HEK293T (cell line): ENCODE measurements around the gene TDRD9.

Experiments used
- CTCF ChIA-PET: fragments of 350-600 bp; formaldehyde crosslinking; extraction: SDS; loops from one replicate; lab custom pipeline; 2021; ENCODE audit warnings: antibody characterized with exemption, inconsistent platforms; lab: Yijun Ruan, JAX
- POLR2A ChIA-PET: fragments of 350-600 bp; formaldehyde crosslinking; extraction: SDS; loops from one replicate; lab custom pipeline; 2020; ENCODE audit warnings: antibody characterized with exemption, inconsistent platforms; lab: Yijun Ruan, JAX
- DNase-seq: peaks from one replicate; pipeline ENCODE4 v3.0.0; 2012; ENCODE audit warnings: mixed read lengths; ENCODE audit errors: extremely low spot score
- ARNT ChIP-seq: fragments of 450-650 bp; IDR thresholded peaks from 2 replicates; pipeline ENCODE4 v1.6.1; 2017; ENCODE audit warnings: mild to moderate bottlenecking
- BHLHE40 ChIP-seq: fragments of 450-650 bp; IDR thresholded peaks from 2 replicates; pipeline ENCODE4 v1.6.1; 2016; ENCODE audit warnings: mild to moderate bottlenecking, moderate library complexity, borderline replicate concordance
- CTBP1 ChIP-seq: fragments of 450-650 bp; IDR thresholded peaks from 2 replicates; pipeline ENCODE4 v1.6.1; 2016; ENCODE audit warnings: borderline replicate concordance
- ELF4 ChIP-seq: fragments of 450-650 bp; IDR thresholded peaks from 2 replicates; pipeline ENCODE4 v1.6.1; 2017; ENCODE audit warnings: antibody characterized with exemption
- FOXA1 ChIP-seq: fragments of 450-650 bp; IDR thresholded peaks from 2 replicates; pipeline ENCODE4 v1.6.1; 2016; ENCODE audit warnings: mild to moderate bottlenecking
- FOXK2 ChIP-seq: fragments of 450-650 bp; IDR thresholded peaks from 2 replicates; pipeline ENCODE4 v1.6.1; 2016; ENCODE audit warnings: mild to moderate bottlenecking
- FOXM1 ChIP-seq: fragments of 450-650 bp; IDR thresholded peaks from 2 replicates; pipeline ENCODE4 v1.6.1; 2017; ENCODE audit warnings: mild to moderate bottlenecking, borderline replicate concordance
- HDGF ChIP-seq: fragments of 450-650 bp; IDR thresholded peaks from 2 replicates; pipeline ENCODE4 v1.6.1; 2017; ENCODE audit warnings: antibody characterized with exemption, borderline replicate concordance
- L3MBTL2 ChIP-seq: fragments of 450-650 bp; conservative IDR thresholded peaks from 2 replicates; pipeline ENCODE4 v1.6.1; 2016; ENCODE audit warnings: mild to moderate bottlenecking
- LEF1 ChIP-seq: fragments of 450-650 bp; IDR thresholded peaks from 2 replicates; pipeline ENCODE4 v1.6.1; 2017; ENCODE audit warnings: mild to moderate bottlenecking, borderline replicate concordance
- NFRKB ChIP-seq: fragments of 450-650 bp; IDR thresholded peaks from 2 replicates; pipeline ENCODE4 v1.6.1; 2016; ENCODE audit warnings: mild to moderate bottlenecking, moderate library complexity
- SP1 ChIP-seq: fragments of 450-650 bp; IDR thresholded peaks from 2 replicates; pipeline ENCODE4 v1.6.1; 2017
- SUZ12 ChIP-seq: fragments of 450-650 bp; IDR thresholded peaks from 2 replicates; pipeline ENCODE4 v1.6.1; 2016; ENCODE audit warnings: mild to moderate bottlenecking
- TARDBP ChIP-seq: fragments of 450-650 bp; IDR thresholded peaks from 2 replicates; pipeline ENCODE4 v1.6.1; 2016
- ZNF384 ChIP-seq: fragments of 450-650 bp; IDR thresholded peaks from 2 replicates; pipeline ENCODE4 v1.6.1; 2016
- TF ChIP-seq, protein P1 (sequence below): fragments of 450-650 bp; IDR thresholded peaks from 2 replicates; pipeline ENCODE4 v1.6.1; 2016

Gene TDRD9

DNA sequence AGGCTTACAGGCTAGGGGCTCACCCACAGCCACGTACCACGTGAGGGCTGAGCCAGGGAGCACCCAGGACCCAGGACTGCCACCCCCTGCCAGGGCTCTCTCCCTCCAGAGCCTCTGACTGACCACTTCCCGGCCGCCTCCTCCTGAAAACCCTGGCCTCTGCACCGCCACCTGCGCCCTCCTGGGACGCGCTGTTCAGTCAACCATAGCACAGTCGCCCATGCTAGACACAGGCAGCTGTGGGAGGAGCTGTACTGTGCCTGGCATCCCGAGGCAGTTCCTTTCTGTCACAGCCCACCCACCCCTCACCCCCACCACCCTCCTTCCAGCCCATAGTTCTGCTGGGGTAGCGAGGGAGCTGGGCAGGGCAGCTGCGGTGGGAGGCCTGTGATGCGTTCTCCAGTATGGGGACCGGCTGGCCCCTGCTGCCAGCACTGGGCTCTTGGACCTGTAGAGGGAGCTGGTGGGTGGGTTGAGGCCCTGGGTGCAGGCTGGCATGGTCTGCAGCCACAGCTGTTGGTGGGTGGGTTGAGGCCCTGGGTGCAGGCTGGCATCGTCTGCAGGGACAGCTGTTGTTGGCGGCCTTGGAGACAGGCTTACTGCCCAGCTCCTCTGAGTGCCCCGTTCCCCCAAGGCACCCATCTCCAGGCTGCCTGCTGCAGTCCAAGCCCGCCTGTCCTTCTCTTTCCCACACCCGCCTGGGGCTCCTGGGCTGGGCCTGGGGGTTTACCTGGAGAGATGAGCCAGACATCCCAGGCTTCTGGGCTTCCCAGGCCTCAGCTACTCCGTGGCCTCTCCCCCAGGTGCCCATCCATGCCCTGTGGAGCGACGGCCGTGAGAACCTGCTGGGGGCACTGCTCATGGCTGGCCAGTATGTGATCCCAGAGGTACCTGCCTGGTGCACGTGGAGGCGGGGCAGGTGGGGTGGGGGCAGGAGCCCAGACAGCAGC is 168.8 kb downstream of the TDRD9 start:
- CTCF ChIA-PET = interaction anchor here (0.7 kb wide), 1 partner anchor 19 kb away, joined by 3 read pairs; no protein-coding TSS in a partner anchor
- POLR2A ChIA-PET = no interaction called here
- TF ChIP-seq FOXK2 (no peak), L3MBTL2 (no peak), CTBP1 (no peak), SP1 (no peak), TARDBP (no peak), FOXM1 (no peak), FOXA1 (no peak), HDGF (no peak)
- TF ChIP-seq, protein P1, sequence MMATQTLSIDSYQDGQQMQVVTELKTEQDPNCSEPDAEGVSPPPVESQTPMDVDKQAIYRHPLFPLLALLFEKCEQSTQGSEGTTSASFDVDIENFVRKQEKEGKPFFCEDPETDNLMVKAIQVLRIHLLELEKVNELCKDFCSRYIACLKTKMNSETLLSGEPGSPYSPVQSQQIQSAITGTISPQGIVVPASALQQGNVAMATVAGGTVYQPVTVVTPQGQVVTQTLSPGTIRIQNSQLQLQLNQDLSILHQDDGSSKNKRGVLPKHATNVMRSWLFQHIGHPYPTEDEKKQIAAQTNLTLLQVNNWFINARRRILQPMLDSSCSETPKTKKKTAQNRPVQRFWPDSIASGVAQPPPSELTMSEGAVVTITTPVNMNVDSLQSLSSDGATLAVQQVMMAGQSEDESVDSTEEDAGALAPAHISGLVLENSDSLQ = no peak
- no peak for DNase-seq

- no peak for TF ChIP-seq FOXM1
- no peak for TF ChIP-seq FOXK2
- no peak for TF ChIP-seq FOXA1
- TF ChIP-seq ARNT = no peak
- TF ChIP-seq L3MBTL2 = no peak
- TF ChIP-seq SP1 = no peak
- TF ChIP-seq NFRKB = no peak
- no peak for TF ChIP-seq SUZ12
- no peak for TF ChIP-seq CTBP1
- TF ChIP-seq, protein P1 = no peak
- no peak for TF ChIP-seq ZNF384
- no peak for TF ChIP-seq ELF4
- TF ChIP-seq BHLHE40 = no peak
- TF ChIP-seq TARDBP = no peak
- no peak for TF ChIP-seq LEF1
- no peak for TF ChIP-seq HDGF
- ChIA-PET POLR2A (interaction anchor here (0.6 kb wide), 1 partner anchor 380 kb away, joined by 3 read pairs; no protein-coding TSS in a partner anchor), CTCF (no interaction called here)
- no peak for DNase-seq
Observed at GRCh38 chr14:104098272-104099095, 170.2 kb downstream of the TDRD9 start.

DNA sequence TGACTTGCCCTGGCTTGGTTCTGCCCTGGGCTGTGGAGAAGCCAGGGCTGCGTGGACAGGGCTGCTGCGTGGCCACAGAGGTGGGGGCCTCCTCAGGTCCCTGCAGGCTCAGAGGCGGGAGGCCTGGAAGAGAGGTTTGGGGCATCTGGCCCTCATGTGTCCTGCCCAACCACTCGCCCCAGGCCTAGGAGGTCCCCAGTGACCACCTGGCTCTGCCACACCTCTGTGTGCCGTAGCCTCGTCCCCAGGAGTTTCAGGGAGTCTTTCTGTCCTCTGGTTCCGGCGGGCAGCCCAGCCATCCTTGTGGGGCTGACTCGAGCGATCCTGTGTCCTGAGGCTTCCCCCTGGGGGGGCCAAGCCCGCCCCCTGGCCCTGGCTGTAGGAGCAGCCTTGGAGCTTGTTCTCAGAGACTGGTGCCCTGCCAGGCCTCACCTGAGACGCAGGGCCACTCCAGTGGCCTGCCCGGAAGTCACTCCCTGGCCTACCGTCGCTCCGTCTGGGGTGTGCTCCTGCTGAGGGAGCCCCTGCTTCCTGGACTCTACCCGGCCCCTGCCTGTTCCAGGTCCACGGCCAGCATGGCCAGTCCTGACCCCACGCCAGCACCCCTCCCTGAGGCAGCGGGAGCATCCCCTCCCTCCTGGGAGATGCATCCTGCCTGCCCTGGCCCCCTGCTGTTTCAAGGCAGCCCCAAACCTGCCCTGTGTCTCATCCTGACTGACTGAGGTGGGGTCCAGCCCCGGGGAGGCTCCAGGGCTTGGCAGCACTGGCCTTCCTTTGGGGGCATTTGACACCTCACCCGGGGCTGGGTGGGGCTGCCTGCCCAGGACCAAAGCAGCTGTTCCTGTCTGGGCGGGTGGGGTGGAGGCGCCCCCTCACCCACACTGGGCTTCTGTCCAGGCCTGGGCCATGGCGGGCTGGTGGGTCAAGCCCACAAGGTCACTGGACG is 171.1 kb downstream of the TDRD9 start:
- ChIA-PET POLR2A (interaction anchor here (0.6 kb wide), 1 partner anchor 380 kb away, joined by 3 read pairs; no protein-coding TSS in a partner anchor), CTCF (no interaction called here)
- TF ChIP-seq TARDBP = no peak
- no peak for TF ChIP-seq ZNF384
- DNase-seq = no peak

- POLR2A ChIA-PET = no interaction called here
Observed at GRCh38 chr14:104100171-104101085, 172.2 kb downstream of the TDRD9 start.

DNA sequence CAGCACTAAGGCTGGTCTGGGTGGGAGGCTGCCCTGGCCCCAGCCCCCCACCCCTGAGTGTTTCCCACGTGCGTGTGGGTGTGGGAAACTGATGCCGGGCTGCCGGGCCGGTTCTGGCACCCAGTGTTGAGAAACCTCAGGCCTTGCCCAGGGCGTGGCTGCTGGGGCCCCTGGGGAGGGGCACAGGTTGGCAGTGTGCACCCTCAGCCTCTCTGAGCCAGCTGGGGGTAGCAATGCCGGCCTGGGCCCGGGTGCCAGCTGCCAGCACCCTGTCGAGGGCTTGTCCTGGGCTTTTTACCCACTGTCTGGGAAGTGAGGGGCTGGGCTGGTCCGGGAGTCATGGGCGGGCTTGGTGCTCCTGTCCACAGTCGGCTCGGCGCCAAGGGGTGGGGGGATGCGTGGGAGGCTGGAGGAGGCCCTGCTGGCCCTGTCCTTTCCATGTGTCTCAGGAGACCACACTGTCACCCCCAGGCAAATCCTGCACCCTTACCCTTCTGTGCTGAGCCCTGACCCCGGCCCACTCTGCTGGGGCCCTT is 172.9 kb downstream of the TDRD9 start:
- TF ChIP-seq FOXM1 (no peak), BHLHE40 (no peak)
- ChIA-PET CTCF (no interaction called here), POLR2A (no interaction called here)
- no peak for DNase-seq

More at GRCh38 chr14:104100171-104101085, 172.2 kb downstream of the TDRD9 start:
- no peak for TF ChIP-seq ELF4
- TF ChIP-seq HDGF = no peak
- no peak for TF ChIP-seq CTBP1
- TF ChIP-seq L3MBTL2 = no peak
- no peak for TF ChIP-seq LEF1
- no peak for TF ChIP-seq SP1
- no peak for TF ChIP-seq ZNF384
- no peak for TF ChIP-seq FOXK2
- DNase-seq = no peak
- CTCF ChIA-PET = no interaction called here
